Keratinocyte (primary cell): ENCODE results near the gene LGR6.

Experiments used
- EZH2 ChIP-seq: IDR thresholded peaks from one replicate; pipeline ENCODE4 v1.6.1; 2012; ENCODE audit warnings: inconsistent platforms, mild to moderate bottlenecking, low read length, moderate library complexity
- TF ChIP-seq, protein P1 (sequence below), 3 experiments: IDR thresholded peaks in 1 of 3; conservative IDR thresholded peaks in 1 of 3; optimal IDR thresholded peaks in 1 of 3; 2 replicates in 2 of 3; 3 replicates in 1 of 3; pipeline versions ENCODE3 to v1.5.1; 2011; ENCODE audit warnings: low read length in 3 of 3, mild to moderate bottlenecking in 3 of 3, moderate library complexity in 2 of 3, control low read depth in 1 of 3, inconsistent platforms in 1 of 3; ENCODE audit not compliant: insufficient read depth in 2 of 3; ENCODE audit errors: extremely low read depth in 1 of 3

DNA sequence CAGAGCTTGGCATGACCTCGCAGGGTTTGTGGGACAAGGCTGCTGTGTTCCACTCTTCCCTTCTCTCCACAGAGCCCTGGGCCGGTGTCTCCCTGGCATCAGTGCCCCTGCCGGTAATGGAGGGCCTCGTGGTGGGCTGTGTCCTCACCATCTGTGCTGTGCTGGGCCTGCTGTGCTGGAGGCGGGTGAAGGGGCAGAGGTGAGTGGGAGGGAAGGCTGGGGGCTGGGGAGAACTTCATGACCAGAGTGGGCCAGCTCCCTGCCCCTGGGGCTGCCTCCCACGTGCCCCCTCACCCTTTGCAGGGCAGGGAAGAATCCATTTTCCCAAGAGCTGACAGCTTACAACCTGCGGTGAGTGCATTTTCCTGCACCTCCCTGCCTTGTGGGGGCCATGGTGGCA is 12.0 kb upstream of the LGR6 start:
- no peak for TF ChIP-seq EZH2
- TF ChIP-seq, protein P1, sequence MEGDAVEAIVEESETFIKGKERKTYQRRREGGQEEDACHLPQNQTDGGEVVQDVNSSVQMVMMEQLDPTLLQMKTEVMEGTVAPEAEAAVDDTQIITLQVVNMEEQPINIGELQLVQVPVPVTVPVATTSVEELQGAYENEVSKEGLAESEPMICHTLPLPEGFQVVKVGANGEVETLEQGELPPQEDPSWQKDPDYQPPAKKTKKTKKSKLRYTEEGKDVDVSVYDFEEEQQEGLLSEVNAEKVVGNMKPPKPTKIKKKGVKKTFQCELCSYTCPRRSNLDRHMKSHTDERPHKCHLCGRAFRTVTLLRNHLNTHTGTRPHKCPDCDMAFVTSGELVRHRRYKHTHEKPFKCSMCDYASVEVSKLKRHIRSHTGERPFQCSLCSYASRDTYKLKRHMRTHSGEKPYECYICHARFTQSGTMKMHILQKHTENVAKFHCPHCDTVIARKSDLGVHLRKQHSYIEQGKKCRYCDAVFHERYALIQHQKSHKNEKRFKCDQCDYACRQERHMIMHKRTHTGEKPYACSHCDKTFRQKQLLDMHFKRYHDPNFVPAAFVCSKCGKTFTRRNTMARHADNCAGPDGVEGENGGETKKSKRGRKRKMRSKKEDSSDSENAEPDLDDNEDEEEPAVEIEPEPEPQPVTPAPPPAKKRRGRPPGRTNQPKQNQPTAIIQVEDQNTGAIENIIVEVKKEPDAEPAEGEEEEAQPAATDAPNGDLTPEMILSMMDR (optimal IDR thresholded peaks at IDR 0.05 in 1 of 3, IDR thresholded peaks at IDR 0.05 in 1 of 3, conservative IDR thresholded peaks at IDR 0.05 in 1 of 3; ENCODE audit: extremely low read depth in 1 of 3, insufficient read depth in 2 of 3, low read length in 3 of 3), result no peak
